ENCODE results near the gene DNAJC17. TPM values are rescaled to one million over a fixed set of nuclear protein-coding genes. Genes with fewer than 3 reads are reported as not detected.

The DNAJC17 gene
- total RNA-seq, 4 donors from 2014 or later: 20.4 to 40.2 (median 30.3) TPM

DNA sequence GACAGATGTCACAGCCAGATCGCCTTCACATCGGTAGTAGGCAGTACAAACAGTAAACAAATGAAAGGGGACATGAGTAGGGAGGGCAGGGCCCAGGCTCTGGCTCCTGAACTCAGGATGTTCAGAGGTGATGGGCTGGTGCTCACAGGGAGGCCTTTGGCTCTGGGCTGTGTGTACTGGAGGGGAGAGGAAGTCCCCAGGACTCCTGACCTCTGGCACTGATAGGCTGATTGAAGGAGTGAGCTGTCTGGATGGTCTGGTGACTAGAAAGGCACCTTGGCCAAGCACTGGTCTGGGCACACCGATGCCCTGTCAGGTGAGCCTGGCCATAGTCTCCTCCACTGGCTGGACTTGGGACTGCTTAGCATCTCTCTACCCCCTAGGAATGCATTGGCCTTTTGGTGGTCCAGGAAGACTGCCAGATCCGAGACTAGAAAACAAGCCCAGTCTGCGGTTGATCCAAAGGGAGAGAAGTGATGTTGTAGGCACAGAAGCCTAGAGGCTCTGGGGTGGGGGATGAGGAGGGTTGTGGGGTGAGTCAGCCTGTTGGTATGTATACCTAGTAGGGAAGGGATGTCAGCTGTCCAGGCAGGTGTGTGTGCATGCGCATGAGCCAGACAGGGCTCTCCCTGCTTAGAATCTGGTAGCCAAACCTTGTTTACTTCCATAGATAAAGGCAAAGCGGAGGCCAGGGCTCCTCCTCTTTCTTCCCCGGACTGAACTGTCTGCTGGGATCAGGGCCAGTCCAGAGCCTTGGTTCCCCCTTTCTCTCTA is 38.4 kb upstream of the DNAJC17 start:
- 57% methylated on average over 8 of the region's 8 CpGs for WGBS
- H3K36me3 ChIP-seq: peaks cover 6% of the 10 kb centered on the region
- no peaks in the 10 kb centered on the region for H3K27me3 ChIP-seq
- H3K4me1 ChIP-seq: peaks cover 51% of the 10 kb centered on the region
- H3K27ac ChIP-seq: peak overlapping the region; percentile 90
- no peaks in the 10 kb centered on the region for H3K9me3 ChIP-seq
- TF ChIP-seq POLR2AphosphoS5 (IDR thresholded peaks at IDR 0.05): no peak
- TF ChIP-seq, protein P1, sequence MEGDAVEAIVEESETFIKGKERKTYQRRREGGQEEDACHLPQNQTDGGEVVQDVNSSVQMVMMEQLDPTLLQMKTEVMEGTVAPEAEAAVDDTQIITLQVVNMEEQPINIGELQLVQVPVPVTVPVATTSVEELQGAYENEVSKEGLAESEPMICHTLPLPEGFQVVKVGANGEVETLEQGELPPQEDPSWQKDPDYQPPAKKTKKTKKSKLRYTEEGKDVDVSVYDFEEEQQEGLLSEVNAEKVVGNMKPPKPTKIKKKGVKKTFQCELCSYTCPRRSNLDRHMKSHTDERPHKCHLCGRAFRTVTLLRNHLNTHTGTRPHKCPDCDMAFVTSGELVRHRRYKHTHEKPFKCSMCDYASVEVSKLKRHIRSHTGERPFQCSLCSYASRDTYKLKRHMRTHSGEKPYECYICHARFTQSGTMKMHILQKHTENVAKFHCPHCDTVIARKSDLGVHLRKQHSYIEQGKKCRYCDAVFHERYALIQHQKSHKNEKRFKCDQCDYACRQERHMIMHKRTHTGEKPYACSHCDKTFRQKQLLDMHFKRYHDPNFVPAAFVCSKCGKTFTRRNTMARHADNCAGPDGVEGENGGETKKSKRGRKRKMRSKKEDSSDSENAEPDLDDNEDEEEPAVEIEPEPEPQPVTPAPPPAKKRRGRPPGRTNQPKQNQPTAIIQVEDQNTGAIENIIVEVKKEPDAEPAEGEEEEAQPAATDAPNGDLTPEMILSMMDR (IDR thresholded peaks at IDR 0.05): no peak
- no peak for TF ChIP-seq POLR2A (IDR thresholded peaks at IDR 0.05)
- no peak for TF ChIP-seq EP300 (IDR thresholded peaks at IDR 0.05)
- H3K4me3 ChIP-seq: peak overlapping the region; percentile 58
- DNase-seq (ENCODE audit: low spot score in 2 of 2): no peak

DNA sequence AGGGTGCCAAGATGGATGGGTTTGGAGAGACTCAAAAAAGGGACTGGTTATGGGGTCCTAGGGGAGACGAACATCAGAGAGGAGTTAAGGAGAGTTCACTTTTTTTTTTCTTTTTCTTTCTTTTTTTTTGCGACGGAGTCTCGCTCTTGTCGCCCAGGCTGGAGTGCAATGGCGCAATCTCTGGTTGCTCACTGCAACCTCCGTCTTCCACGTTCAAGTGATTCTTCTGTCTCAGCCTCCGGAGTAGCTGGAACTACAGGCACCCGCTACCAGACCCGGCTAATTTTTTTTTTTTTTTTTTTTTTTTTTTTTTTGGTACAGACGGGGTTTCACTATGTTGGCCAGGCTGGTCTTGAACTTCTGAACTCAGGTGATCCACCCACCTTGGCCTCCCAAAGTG is 37.8 kb upstream of the DNAJC17 start:
- Histone ChIP-seq H3K9me3 (no peaks in the 10 kb centered on the region), H3K27me3 (no peaks in the 10 kb centered on the region), H3K4me1 (peaks cover 51% of the 10 kb centered on the region), H3K36me3 (no peaks in the 10 kb centered on the region), H3K27ac (peak overlapping the region; percentile 90), H3K4me3 (peak overlapping the region; percentile 58)
- DNase-seq (ENCODE audit: low spot score in 2 of 2): no peak
- 34% methylated on average over 12 of the region's 12 CpGs for WGBS
- TF ChIP-seq POLR2AphosphoS5 (IDR thresholded peaks at IDR 0.05) (no peak), POLR2A (IDR thresholded peaks at IDR 0.05) (no peak)
- TF ChIP-seq, protein P1 (IDR thresholded peaks at IDR 0.05): no peak

DNA sequence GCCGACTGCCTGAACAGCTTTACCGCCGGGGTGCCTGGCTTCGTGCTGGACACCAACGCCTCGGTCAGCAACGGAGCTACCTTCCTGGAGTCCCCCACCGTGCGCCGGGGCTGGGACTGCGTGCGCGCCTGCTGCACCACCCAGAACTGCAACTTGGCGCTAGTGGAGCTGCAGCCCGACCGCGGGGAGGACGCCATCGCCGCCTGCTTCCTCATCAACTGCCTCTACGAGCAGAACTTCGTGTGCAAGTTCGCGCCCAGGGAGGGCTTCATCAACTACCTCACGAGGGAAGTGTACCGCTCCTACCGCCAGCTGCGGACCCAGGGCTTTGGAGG is 37.4 kb upstream of the DNAJC17 start:
- Histone ChIP-seq H3K4me1 (peaks cover 51% of the 10 kb centered on the region), H3K4me3 (peak overlapping the region; percentile 58), H3K36me3 (no peaks in the 10 kb centered on the region), H3K9me3 (no peaks in the 10 kb centered on the region), H3K27me3 (no peaks in the 10 kb centered on the region), H3K27ac (peak overlapping the region; percentile 90)
- WGBS: 5% methylated on average over 17 of the region's 28 CpGs
- TF ChIP-seq, protein P1 (IDR thresholded peaks at IDR 0.05): no peak
- TF ChIP-seq POLR2A (IDR thresholded peaks at IDR 0.05) (no peak), POLR2AphosphoS5 (IDR thresholded peaks at IDR 0.05) (no peak), EP300 (IDR thresholded peaks at IDR 0.05) (no peak)
- no peak for DNase-seq (ENCODE audit: low spot score in 2 of 2)

DNA sequence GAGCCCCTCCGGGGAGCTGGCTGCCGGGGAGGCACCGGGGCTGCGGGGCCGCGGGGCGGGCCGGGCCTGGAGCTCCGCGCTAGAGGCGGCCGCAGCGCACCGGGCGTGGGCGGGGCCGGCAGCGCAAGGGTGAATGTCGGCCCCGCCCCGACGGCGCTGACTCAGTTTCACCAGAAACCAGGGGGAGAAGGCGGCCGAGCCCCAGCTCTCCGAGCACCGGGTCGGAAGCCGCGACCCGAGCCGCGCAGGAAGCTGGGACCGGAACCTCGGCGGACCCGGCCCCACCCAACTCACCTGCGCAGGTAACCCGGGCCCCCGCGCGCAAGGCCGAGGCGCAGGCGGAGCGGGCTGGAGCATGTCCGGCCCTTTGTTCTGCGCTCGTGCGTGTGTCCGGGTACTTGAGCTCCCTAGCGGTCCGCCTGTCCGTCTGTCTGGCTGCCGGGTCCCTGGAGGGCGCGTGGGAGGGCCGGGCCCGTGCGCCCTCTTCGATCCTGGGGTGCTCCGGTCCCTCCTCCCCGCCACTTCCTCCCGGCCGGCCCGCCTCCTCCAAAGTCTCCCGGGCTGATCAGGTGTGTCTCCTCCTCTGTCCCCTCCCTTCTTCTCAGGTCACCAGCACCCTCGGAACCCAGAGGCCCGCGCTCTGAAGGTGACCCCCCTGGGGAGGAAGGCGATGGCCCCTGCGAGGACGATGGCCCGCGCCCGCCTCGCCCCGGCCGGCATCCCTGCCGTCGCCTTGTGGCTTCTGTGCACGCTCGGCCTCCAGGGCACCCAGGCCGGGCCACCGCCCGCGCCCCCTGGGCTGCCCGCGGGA is 36.8 kb upstream of the DNAJC17 start, which contains the start of gene SPINT1:
SPINT1 (plus strand) TSS at position 164 of the 811 bp plus-strand sequence; CDS start at position 671, 507 bp downstream.
- TF ChIP-seq EP300 (IDR thresholded peaks at IDR 0.05) (no peak), POLR2AphosphoS5 (IDR thresholded peaks at IDR 0.05) (no peak), POLR2A (IDR thresholded peaks at IDR 0.05) (no peak)
- TF ChIP-seq, protein P1 (IDR thresholded peaks at IDR 0.05): no peak
- Histone ChIP-seq H3K36me3 (no peaks in the 10 kb centered on the region), H3K4me3 (peak within 1 kb of the TSS; percentile 58), H3K27ac (peak within 1 kb of the TSS; percentile 90), H3K27me3 (no peaks in the 10 kb centered on the region), H3K9me3 (no peaks in the 10 kb centered on the region), H3K4me1 (peaks cover 51% of the 10 kb centered on the region)
- no peak for DNase-seq (ENCODE audit: low spot score in 2 of 2)
- WGBS: under 1% methylated on average over 43 of the region's 89 CpGs
